Measurements from ENCODE around the gene NPM1.

DNA sequence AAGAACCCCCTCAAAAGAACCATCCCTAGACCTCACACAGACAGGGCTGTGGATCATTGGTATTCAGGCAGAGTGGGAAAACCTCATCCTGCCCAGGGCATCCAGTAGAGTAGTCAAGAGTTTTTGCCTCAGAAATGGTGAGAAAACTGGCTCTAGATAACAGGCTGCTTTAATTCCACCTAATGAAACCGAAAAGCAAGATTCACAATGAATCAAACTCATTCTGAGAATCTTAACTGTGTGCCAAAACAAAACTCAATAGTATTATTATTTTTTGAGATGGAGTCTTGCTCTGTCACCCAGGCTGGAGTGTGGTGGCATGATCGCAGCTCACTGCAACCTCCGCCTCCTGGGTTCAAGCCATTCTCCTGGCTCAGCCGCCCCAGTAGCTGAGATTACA, 17.8 kb upstream of the NPM1 start:
- no peak for TF ChIP-seq POLR2A (IDR thresholded peaks at IDR 0.05)
- TF ChIP-seq, protein P1, sequence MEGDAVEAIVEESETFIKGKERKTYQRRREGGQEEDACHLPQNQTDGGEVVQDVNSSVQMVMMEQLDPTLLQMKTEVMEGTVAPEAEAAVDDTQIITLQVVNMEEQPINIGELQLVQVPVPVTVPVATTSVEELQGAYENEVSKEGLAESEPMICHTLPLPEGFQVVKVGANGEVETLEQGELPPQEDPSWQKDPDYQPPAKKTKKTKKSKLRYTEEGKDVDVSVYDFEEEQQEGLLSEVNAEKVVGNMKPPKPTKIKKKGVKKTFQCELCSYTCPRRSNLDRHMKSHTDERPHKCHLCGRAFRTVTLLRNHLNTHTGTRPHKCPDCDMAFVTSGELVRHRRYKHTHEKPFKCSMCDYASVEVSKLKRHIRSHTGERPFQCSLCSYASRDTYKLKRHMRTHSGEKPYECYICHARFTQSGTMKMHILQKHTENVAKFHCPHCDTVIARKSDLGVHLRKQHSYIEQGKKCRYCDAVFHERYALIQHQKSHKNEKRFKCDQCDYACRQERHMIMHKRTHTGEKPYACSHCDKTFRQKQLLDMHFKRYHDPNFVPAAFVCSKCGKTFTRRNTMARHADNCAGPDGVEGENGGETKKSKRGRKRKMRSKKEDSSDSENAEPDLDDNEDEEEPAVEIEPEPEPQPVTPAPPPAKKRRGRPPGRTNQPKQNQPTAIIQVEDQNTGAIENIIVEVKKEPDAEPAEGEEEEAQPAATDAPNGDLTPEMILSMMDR (IDR thresholded peaks at IDR 0.05), result no peak

Data from uterus (tissue), 2 donors.